GM19452 (cell line): ENCODE data around the gene LRRC1.

Experiments
- ATAC-seq: cut with Tn5 transposase; IDR thresholded peaks from one replicate; pipeline ENCODE4 v1.9.1; 2021; ENCODE audit not compliant: unreplicated experiment

Gene LRRC1

DNA sequence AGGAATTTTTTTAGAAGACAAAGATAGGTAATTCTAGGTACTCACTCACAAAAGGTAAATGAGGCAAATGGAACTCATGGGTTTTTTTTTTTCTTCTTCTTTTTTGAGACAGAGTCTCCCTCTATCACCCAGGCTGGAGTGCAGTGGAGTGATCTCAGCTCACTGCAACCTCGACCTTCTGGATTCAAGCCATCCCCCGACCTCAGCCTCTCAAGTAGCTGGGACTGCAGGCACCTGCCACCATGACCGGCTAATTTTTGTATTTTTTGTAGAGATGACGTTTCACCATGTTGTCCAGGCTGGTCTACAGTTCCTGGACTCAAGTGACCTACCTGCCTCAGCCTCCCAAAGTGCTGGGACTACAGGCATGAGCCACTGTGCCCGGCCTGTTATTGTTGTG, 126.1 kb downstream of the LRRC1 start:
- ATAC-seq = no peak

DNA sequence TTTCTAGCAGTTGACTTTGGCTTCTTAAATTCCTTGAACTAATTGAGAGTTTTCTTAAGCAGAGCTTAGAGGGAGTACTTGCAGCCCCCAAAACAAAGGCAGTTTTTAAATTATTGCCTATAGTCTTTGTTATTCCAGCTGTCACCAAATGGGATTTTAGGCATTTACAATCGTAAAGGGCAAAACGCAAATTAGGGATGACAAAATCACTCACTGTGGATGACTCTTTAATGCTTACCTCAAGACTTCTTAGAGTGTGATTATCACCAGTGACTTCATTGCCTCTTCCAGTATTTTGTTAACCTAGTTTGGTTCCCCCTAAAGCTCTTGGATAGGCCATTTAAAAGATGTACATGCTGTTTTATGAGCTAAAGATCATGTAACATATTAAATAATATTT, 126.8 kb downstream of the LRRC1 start:
- ATAC-seq = no peak

DNA sequence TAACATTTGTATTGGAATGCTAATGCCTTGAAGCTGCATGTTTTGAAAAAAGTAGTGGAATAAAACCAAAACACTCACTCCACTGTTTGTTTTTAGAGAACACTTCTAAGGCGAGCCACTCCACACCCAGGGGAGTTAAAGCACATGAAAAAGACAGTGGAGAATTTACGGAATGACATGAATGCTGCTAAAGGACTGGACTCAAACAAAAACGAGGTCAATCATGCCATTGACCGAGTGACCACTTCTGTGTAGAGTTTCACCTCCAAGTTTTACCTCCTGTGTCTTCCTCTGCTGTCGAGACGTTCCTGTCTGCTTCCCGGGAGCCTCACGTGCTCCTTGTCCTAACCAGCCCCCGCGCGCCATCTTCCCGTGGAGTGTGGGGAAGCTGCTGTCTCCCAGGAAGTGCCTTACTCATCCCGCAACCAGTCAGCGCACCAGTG, 127.8 kb downstream of the LRRC1 start:
- no peak for ATAC-seq

DNA sequence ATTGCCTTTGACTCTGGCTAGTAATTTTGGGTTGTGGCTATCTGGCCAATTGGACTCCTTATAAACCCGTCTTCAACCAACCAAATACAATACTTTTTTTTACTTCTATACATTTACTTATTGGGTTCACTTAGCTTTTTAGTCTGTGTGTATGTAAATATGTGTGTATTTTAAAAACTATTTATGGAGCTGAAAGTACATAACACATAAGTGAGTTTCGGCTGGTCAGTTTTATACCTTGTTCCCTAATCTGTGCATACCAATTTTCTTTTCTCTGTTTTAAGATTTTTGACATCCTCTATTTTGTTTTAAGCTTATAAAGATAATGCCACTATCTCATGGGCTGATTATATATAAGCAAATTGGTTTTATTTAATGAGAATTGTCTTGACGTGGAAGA, 129.5 kb downstream of the LRRC1 start:
- no peak for ATAC-seq

DNA sequence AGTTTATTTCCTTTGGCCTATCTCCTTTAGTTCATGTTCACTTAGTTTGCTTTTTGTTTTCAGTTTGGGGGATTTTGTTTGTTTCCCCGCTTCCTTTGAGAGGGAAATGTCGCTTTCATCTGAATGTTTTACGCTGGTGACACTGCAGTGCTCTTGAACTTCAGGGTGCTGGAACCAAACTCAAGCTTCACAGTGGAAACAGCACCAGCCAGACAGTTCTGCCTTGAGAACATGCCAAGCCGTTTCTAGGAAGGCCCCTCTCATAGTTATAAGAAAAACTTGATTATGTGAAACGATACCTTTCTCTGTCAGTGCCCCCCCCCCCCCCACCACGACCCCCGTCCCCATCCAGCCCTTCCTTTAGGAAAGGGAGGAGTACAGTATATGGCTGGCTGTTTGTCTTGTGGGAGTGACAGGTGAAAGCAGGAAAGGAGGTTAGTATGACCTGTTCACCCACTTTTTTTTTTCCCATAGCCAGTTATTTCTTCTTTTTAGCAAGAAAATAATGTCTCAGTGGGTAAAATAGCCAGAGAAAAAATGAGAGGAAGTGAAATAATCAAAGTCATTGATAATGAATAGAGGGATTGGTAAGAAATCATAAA, 130.1 kb downstream of the LRRC1 start:
- no peak for ATAC-seq

DNA sequence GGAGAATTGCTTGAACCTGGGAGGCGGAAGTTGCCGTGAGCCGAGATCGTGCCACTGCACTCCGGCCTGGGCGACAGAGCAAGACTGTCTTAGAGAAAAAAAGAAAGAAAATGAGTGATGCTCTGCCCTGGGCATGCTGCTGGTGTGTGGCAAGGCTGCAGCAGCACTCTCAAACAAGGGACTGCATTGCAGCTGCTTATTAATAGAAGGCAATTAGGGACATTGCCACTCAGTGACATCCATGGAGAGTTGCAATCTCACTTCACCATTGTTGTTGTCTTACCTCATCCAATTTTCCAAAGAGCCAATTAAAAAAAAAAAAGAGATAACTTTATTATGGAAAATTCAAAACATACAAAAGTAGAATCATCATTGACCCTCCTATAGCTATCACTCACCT, 131.1 kb downstream of the LRRC1 start:
- no peak for ATAC-seq

DNA sequence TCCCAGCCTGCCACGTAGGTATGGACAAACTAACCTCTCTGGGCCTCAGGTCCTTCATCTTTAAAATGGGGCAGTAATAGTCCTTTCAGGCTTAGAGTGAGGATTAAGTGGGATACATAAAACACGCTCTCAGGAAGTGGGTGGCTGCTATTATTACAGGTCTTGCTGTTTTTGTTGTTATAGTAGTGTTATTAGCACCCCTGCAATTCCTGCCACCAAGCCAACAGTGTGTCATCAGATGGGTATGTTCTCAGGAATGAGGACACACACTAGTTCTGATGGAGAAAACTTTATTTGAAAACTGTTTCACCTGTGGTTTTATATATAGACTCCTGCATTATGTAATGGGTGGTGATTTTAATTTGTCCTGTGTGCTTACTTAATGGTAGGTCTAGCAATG, 131.7 kb downstream of the LRRC1 start:
- no peak for ATAC-seq

DNA sequence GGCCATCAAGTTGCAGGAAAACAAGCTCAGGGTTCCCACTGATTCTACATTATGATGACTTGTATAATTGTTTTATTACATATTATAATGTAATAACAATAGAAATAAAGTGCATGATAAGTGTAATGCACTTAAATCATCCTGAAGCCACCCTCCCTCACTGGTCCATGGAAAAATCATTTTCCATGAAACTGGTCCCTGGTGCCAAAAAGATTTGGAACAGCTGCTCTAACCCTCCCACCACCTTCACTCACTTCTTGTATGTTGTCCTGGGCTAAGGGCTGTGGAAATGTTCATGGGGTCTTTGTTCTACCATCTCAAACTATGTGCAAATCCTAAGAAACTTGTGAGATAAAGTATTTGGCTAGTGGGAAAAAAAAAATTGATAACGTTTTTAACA, 133.8 kb downstream of the LRRC1 start:
- no peak for ATAC-seq

DNA sequence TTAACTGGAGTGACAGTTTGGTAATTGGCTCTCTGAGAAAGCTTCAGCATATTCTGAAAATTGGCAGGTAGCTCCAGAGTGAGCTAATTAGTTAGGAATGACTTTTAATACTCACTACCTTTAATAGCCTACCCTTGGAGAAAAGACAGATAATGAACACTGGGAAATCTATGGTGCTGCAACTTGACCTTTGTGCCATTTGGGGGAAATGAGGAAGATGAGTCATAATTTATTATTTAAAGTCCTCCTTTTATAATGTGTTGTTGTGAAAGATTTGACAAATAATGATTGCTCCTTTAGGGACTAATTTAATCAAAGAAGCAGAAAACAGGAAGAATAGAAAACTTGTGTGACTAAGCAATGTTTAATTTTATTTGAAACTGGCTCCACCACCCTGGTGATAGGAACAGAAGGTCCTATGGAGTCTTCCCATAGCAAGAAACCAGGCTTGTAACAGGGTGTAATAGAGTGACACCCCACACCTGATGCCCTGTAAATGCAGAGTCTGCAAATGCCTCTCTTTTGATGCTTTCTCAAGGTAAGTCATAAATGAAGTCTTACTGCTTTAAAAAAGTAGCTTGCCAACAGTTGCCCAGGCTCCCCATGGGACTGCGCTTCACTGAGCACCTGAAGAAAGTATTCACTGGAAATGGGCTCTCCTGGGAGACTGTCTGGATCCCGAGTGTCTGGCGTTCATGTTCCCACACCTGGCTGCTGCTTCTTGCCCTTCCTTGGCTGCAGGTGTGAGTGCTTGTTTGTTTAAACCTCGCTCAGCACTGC, 134.4 kb downstream of the LRRC1 start:
- ATAC-seq = no peak

DNA sequence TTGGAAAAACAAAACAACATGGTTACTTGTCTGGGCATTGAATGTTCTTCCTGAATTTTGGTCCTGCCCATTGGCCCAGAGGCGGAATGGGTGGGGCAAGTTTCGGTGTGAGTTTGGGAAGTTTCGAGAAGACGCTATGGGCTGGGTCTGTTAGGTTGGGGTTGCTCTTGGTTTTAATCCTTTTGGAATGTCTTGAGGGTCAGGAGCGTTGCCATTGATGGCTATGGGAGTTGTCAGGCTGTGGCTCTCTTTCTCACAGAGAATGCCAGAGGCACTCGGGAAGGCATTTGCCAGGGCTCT, 135.0 kb downstream of the LRRC1 start:
- ATAC-seq = no peak

DNA sequence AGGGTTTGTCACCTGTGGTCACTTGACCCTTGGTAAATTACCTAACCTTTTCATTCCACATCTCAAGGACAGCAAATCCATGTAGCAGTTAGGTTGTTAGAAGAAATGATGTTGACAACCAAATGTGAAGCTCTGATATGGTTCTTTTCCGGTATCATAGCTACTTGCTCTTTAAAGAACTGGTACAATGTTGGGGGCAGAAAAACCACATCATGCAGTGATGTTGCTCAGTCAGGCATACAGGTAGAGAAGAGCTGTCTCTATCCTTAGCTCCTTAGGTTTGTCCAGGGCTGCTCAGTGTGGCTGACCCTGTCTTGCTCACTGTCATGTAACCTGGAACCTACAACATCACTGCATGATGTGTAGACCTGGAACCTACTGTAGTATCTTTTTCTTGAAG, 135.5 kb downstream of the LRRC1 start:
- ATAC-seq = no peak

DNA sequence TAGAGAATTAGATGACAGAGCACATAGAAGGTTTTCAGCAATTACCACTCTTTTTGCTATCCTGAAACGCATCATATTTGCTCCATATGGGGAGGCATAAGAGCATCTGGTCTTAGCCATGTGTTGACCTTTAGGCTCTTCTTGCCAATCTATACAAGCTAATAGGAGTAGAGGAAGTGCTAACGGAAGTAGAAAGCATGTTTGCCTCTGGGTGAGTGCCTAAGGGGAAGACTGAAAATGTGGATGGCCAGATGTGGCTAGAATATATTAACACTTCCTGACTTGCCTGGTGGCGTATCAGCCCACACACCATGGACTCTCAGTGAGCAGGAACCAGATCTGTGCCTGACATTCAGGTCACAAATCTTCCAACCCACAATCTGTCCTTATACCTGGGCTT, 136.3 kb downstream of the LRRC1 start:
- no peak for ATAC-seq

DNA sequence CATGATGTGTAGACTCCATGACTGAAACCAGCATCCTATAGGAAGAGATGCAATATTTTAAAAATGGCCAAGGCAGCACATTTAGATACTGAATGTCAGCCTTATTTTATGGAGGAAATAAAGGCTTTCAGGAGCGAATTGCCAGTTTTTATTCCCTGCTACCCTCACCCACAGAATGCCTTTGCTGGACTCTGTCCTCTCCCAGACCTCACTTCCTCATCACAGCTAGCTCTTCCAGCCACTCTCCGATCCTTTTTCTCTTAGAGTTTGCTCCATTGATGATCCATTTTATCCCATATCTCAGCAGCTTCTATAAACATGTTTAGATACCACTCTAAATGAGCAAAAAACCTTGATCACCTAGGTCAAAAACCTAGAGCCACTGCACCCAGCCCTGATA, 137.7 kb downstream of the LRRC1 start:
- no peak for ATAC-seq

DNA sequence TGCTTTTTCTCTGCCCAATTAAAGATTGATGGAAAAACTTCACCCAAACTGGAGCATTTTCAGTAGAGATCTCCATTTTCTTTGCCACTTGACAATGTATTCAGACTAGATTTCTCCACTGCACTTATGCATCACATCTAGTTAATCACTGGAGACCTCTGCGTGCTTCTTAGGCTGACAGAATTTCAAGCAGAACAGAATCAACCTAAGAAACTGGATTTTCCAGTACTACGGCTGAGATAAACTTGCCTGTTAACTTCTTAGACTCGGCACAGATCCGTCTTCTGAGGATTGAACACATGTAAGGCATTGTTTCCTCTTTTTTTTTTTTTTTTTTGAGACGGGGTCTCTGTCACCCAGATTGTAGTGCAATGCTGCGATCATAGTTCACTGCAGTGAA, 139.2 kb downstream of the LRRC1 start:
- no peak for ATAC-seq

DNA sequence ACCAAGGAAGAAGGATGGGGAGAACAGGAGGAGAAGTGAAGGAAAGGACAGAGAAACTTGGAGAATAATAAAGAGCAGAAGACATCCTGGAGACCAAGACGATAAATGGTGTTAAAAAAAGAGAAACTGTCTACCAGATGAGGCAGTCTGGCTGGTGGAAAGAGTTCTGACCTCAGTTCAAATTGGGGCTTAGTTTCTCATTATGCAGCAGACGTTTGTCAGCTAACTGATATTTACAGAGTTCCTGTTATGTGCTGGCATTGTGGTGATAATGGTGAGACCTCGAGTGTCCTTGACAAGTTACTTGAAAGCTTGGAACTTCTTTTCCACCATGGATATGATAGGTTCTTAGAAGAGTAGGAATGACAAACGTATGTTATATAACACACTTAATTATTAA, 142.7 kb downstream of the LRRC1 start:
- ATAC-seq = no peak

DNA sequence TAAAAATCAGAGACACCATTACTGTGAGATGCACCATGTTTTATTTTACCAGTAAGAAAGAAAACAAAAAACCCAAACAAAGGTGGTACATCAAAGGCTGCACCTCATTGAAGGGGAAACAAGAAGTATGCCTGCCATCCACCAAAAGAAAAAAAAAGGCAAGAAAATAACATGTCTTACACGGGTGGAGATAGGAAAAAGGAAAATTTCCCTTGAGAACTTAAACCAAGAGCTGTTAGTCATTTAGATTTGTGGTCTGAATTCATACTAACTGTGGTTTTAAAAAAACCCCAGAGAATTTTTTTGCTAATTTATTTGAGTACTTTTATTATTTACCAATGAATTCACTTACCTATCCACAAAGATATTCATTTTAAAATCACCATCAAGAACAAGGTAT, 144.0 kb downstream of the LRRC1 start:
- no peak for ATAC-seq

DNA sequence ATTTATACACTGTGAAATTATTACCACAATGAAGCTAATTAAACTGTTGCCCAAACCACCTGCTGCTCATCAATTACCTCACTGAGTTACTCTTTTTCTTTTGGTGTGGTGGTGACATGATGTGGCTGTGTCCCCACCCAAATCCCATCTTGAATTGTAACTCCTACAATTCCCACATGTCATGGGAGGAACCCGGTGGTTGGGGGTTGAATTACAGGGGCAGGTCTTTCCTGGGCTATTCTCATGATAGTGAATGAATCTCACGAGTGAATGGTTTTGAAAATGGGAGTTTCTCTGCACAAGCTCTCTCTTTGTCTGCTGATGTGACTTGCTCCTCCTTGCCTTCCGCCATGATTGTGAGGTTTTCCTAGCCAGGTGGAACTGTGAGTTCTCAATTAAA, 145.0 kb downstream of the LRRC1 start:
- no peak for ATAC-seq

DNA sequence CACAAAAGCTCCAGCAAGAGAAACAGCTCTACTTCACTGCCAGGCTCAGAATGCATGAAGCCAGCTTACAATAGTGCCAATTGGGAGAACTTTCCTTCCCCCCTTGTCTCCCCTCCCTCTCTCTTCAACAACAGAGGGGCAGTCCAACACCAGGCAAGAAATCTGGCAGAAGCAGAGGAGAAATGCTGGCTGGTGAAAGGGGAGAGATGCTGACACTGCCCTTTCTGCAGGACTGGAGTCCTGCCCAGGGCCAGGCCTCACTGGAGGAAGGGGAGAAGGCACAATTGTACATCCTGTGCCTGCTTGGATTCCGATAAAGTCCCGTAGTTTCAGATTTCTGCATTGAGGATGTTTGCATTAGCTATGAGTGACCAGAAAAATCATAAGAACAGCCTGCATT, 148.6 kb downstream of the LRRC1 start:
- ATAC-seq = no peak

DNA sequence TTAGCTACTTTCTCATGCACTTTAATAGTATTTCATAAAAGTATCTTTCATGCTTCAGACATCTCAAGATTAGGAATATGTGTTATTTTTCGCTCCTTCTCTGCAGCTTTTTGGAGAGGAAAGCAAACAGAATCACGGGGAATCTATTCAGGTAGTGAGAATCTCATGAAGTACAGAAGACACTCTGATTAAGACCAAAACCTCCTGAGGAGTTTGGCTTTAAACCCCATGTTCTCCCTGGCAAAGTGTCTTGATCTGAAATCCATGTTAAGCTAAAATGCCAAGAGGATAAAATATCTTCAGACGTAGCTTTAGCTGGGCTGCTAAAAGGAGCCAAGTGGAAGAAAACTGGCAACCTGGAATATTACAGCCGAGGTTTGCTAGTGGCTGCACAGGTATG, 149.3 kb downstream of the LRRC1 start:
- no peak for ATAC-seq

DNA sequence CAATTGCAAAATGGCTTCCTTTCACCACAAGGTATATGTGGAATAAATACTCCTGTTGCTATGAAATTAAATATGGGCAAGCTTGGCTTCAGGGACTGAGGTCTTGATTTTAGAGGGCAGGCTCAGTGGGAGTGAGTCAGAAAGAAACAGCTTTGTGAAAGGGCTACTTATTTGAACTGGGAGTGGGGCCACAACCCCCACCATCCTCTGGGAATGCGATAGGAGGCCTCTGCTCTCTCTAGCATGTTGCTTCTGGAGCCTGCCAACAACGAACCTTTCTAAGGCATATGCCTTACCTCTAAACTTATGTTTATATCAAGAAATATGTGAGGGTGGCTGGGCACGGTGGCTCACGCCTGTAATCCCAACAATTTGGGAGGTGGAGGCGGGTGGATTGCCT, 149.7 kb downstream of the LRRC1 start:
- no peak for ATAC-seq

DNA sequence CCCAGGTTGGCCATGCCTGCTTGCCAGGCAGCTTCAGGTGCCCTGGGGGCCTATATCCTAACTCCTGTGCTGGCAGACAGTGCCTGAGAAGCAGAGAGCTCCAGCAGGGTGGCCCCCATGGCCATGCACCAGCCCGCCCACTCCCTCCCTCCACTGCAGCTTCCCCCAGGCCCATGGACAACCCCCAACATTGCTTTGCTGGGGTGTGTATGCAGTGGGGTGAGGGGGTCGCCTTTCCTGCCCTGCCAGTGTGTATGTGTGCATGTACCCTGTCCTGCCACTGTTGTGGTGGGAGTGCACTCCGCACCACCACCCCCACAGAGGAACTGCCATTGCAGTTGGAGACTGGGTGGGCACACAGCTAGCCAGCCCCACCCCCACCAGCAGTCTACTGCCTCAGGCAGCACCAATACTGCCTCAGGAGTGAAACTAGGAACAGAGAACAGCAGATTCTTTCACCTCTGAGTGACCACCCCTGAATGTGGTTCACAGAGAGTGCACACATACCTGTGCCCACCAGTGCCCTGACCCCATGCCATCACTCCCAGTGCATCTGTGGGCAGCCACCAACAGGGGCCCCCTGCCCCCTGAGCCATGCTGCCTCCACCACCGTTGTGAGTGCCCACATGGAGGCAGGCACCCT, 151.1 kb downstream of the LRRC1 start:
- no peak for ATAC-seq

DNA sequence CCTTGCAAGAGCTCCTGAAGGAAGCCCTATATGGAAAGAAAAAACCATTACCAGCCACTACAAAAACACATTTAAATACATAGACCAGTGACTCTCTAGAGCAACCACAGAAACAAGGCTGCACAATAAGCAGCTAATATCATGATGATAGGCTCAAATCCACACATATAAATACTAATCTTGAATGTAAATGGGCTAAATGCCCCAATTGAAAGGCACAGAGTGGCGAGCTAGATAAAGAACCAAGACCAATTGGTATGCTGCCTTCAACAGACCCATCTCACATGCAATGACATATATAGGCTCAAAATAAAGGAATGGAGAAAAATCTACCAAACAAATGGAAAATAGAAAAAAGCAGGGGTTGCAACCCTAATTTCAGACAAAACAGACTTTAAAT, 153.0 kb downstream of the LRRC1 start:
- ATAC-seq = no peak

DNA sequence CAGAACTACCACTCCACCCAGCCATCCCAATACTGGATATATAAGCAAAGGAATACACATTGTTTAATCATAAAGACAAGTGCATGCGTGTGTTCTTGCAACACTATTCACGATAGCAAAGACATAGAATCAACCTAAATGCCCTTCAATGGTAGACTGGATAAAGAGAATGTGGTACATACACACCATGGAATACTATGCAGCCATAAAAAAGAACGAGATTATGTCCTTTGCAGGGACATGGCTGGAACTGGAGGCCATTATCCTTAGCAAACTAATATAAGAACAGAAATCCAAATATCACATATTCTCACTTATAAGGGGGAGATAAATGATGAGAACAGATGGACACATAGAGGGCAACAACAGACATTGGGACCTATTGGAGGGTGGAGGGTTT, 156.6 kb downstream of the LRRC1 start:
- ATAC-seq = no peak
